ENCODE measurements around the gene DLG4.

Gene DLG4

DNA sequence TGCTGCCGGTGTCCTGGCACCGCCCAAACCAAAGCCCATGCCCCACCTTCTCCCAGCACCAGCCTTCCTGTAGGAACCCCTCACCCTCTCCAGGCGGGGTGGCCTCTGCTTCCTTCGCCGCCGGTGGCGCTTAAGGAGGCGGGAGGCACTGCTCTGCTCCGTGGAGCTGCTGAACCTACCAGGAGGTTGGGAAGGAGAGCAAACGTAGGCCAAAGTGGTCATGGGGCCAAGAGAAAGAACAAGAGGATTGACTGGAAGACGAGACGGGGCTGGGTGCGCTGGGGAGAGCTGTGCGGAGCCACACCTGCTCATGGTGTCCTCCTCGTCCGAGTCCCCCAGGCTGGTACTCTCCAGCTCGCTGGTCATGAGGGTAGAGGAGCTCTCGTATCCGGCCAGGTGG lies 9.9 kb upstream of the DLG4 start:
- DNase-seq (ENCODE audit: low spot score) = no peak

DNA sequence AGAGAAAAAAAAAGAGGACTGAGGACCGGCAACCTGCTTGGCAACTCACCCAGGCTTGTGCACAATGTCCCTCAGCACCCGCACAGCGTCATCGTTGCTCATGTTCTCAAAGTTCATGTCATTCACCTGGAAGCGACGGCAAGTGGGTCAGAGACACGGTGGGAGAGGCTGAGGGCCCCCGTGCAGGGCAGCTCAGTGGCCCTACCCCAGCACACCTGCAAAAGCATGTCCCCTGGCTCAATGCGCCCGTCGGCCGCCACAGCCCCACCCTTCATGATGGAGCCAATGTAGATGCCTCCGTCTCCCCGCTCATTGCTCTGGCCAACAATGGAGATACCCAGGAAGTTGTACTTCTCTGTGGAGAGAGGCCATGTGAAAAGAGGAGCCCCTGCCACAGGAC lies 9.3 kb upstream of the DLG4 start:
- DNase-seq (ENCODE audit: low spot score) = no peak

- DNase-seq (ENCODE audit: low spot score) = no peak
These were observed 7.4 kb upstream of the DLG4 start for GRCh38 chr17:7226721-7227710.

DNA sequence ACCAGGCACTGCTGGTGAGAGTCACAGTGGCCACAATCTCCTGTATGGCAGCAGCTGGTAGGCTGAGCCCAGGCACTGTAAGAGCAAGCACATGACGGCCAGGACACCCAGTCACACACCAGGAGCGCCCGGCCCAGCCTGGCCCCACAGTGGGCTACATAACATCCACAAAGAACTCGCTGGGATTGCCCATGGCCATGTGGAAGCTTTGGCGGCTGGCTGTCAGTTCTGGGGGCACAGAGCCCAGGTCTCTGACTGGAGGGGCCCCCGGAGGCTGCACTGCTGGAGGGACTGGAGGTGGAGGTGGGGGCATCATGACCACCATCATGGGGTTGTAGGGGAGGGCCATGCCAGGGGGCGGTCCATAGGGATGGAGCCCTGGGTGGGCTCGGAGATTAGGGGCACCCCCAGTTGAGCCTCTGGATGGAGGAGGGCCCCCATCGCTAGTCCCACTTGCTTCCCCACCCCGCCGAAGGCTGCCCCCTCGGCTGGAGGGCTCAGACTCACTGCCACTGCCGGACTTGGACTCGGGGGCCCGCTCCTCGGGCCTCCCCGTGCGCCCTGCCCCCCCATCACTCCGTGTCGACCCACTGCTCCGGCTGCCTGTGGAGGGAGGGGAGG lies 6.2 kb upstream of the DLG4 start:
- no peak for DNase-seq (ENCODE audit: low spot score)

DNA sequence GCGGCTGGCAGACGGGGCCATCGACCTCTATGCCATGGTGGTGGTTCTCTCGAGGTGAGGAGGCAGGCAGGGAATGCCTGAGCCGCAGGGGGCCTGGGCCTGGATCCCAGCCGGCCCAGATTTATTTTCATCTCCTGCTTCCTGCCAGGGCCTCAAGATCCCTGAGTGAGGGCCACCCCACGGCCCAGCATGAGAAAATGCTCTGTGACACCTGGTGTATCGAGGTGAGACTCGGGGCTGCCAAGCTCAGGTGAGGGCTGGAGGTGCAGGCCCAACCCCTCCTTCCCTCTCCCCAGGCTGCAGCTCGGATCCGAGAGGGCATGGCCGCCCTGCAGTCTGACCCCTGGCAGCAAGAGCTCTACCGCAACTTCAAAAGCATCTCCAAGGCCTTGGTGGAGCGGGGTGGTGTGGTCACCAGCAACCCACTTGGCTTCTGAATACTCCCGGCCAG lies 5.0 kb upstream of the DLG4 start:
- DNase-seq (ENCODE audit: low spot score) = no peak

DNA sequence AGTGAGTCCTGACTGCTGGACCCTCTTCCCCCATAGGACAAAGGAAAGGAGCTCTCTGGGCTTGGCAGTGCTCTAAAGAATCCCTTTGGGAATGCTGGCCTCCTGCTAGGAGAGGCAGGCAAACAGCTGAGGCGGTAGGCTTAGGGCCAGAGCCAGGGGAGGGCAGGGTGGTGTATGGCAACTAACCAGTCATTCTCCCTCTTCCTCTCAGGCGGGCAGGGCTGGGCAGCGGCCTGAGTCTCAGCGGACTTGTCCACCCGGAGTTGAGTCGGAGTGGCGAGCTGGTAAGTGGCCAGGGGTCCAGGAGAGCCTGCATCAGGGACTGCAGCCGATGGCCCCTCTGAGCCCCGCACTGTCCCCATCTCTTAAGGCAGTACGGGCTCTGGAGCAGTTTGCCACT lies 4.5 kb upstream of the DLG4 start:
- DNase-seq (ENCODE audit: low spot score) = no peak

- DNase-seq (ENCODE audit: low spot score) = no peak
These were observed 3.7 kb upstream of the DLG4 start for GRCh38 chr17:7223375-7223774.

- DNase-seq (ENCODE audit: low spot score) = no peak
These were observed 3.3 kb upstream of the DLG4 start for GRCh38 chr17:7222972-7223292.

- DNase-seq (ENCODE audit: low spot score) = no peak
These were observed 2.7 kb upstream of the DLG4 start for GRCh38 chr17:7222093-7222971.

DNA sequence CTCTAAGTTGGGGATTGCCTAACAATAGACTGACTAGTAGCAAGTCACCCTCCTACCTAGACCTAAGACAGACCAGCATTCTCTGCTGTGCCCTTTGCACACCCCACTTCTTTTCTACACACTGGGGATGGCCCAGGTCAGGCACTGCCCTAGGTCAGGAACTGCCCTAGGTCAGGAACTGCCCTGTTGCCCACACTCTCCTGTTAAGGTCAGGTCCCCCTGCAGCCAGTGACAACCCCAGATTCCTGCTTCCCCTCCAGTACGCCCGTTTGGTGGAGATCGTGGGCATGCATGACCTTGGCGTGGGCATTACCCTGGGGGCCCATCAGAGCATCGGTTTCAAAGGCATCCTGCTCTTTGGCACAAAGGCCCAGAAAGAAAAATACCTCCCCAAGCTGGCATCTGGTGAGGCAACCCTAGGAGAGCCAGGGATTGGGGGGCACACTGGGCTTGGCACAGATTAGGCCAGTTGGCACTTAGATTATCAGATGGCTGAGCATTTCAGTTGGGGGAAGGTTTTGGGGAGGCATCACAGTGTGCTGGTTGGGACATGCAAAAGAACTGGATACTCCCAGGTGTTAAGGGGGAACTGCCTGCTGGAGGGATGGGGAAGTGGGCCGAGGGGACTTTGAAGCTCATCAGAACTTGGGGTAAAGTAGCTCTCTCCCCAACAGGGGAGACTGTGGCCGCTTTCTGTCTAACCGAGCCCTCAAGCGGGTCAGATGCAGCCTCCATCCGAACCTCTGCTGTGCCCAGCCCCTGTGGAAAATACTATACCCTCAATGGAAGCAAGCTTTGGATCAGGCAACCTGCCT lies 1.8 kb upstream of the DLG4 start:
- DNase-seq (ENCODE audit: low spot score) = no peak

GRCh38 chr17:7220593-7221277 lies 1.1 kb upstream of the DLG4 start:
- peak; percentile 62 for DNase-seq (ENCODE audit: low spot score)

GRCh38 chr17:7219229-7219811 lies 316 bp downstream of the DLG4 start:
- no peak for DNase-seq (ENCODE audit: low spot score)

DNA sequence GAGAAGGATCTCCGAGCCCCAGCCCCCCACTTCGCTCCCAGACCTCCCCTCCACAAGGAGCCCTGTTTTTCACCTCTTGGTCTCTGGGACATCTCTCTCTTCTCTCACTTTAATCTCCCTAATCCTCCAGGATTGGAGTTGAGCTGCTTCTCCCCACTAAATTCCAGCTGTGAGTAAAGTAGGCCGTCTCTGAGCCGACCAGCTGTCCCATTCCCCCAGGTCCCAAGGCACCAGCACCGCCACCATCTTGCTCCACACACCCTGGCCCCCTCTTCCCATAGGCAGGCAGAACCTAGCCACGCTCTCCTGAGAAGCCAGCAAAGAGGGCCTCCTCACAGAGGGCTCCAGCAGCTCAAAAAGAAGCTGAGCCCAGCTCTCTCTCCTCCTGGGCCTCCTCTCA lies 878 bp downstream of the DLG4 start:
- no peak for DNase-seq (ENCODE audit: low spot score)

DNA sequence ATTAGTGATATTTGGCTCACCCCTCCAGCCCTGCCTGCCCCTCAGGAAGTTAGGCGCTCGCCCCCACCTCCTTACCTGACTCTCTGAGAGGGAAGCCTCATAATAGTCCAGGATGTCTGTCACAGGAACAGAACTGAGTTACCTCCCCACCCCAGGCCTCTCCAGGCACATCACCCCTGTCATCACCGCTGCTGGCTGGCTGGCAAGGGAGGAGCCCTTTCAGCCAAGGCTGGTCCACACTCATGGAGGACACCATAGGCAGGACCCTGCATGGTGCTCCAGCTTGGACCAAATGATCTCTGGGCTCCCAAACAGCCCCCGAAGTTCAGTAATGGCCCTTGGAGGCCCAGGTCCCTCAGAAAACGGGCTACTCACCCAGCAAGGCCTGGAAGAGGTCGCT lies 1.5 kb downstream of the DLG4 start:
- DNase-seq (ENCODE audit: low spot score) = peak; percentile 13

DNA sequence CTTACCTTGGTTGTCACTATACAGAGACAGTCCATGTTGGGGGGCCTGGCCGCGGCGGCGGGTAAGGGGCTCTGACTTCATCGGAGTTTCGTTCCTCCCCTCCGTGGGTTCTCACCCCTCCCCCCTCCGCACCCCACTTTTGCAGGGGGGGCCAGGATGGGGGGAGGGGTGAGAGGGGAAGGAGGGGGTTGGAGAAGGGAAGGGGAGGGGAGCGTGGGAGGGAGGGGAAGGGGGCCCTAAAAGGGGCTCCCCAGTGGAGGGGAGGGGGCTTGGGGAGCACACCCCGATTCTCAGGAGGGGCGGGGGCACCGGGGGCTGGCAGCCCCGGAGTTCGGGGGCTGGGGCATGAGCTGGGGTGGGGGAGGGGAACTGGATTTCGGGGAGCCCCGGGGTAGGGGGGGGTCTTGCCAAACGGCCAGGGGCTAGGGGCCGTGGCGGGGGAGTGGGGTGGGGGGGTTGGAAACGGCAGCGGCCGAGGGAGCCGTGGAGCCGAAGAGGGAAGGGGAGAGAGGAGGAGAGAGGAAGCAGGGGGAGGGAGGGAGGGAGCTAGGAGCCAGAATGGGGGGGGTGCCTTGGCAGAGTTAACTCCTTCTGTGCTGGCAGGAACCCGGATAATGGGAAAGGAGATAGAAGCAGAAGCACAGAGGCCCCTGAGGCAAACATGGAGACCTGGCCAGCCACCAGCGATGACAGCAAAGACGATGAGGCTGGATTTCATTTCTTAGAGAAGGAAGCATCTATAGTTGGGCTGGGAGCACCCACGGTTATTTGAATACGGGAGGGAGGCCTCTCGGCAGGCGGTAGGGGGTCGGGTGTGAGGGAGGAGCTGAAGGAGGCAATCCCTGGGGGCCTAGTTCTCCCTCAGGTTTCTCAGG lies 2.3 kb downstream of the DLG4 start:
- peak; percentile 55 for DNase-seq (ENCODE audit: low spot score)

- DNase-seq (ENCODE audit: low spot score) = no peak
These were observed 3.2 kb downstream of the DLG4 start for GRCh38 chr17:7216242-7217112.

GRCh38 chr17:7215652-7216180 lies 3.9 kb downstream of the DLG4 start:
- DNase-seq (ENCODE audit: low spot score) = peak; percentile 26

DNA sequence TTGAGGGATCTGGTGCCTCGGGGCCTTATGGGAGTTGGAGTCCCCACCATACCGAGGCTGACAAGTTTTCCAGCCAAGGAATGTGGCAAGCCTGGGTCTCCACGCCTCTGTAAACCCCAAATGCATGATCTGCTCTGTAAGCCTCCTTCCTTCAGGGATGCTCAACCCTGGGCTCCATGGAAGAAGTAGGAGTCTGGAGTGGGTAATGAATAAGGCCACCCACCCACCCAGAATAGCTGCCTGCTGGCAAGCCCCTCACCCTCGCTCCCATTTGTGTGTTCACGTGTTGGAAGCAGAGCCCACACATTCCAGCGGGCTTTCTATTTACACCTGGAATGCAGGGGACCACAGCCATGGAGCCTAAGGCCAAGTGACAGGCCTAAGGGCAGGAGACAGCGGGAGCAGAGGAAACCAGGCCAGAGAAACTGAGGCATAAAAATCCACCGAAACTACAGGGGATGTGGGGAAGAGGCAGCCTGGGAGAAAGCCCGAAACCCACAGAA lies 4.4 kb downstream of the DLG4 start:
- no peak for DNase-seq (ENCODE audit: low spot score)
